ENCODE measurements around the gene ATP6V0A1. TPM values are rescaled to one million over a fixed set of nuclear protein-coding genes. Genes with fewer than 3 reads are reported as not detected.
"Not testable (repeated sequence)": the region's sequence is repeated elsewhere in the genome, so short reads cannot be mapped to it uniquely, and the experiment has no call there.

Gene ATP6V0A1
- polyA plus RNA-seq, 3 donors: 44.0 to 51.5 (median 48.6) TPM

GRCh38 chr17:42474276-42474675 is 15.6 kb downstream of the ATP6V0A1 start:
- no peak for DNase-seq (ENCODE audit: low read depth in 3 of 3, low spot score in 2 of 3)

- DNase-seq (ENCODE audit: low read depth in 3 of 3, low spot score in 2 of 3): no peak
These were observed 16.4 kb downstream of the ATP6V0A1 start for GRCh38 chr17:42475121-42475520.

GRCh38 chr17:42475835-42476234 is 17.2 kb downstream of the ATP6V0A1 start:
- no peak for DNase-seq (ENCODE audit: low read depth in 3 of 3, low spot score in 2 of 3)

GRCh38 chr17:42476411-42476810 is 17.7 kb downstream of the ATP6V0A1 start:
- no peak for DNase-seq (ENCODE audit: low read depth in 3 of 3, low spot score in 2 of 3)

- DNase-seq (ENCODE audit: low read depth in 3 of 3, low spot score in 2 of 3): no peak
These were observed 18.5 kb downstream of the ATP6V0A1 start for GRCh38 chr17:42477173-42477572.

GRCh38 chr17:42477824-42478223 is 19.1 kb downstream of the ATP6V0A1 start:
- not testable (repeated sequence) for DNase-seq (ENCODE audit: low read depth in 3 of 3, low spot score in 2 of 3)

GRCh38 chr17:42484304-42484703 is 25.6 kb downstream of the ATP6V0A1 start:
- DNase-seq (ENCODE audit: low read depth in 3 of 3, low spot score in 2 of 3): no peak

GRCh38 chr17:42485680-42486079 is 27.0 kb downstream of the ATP6V0A1 start:
- no peak for DNase-seq (ENCODE audit: low read depth in 3 of 3, low spot score in 2 of 3)

GRCh38 chr17:42488032-42488431 is 29.4 kb downstream of the ATP6V0A1 start:
- DNase-seq (ENCODE audit: low read depth in 3 of 3, low spot score in 2 of 3): no peak

- peak in 1 of 3 donors; percentile 21 for DNase-seq (ENCODE audit: low read depth in 3 of 3, low spot score in 2 of 3)
These were observed 34.6 kb downstream of the ATP6V0A1 start for GRCh38 chr17:42493319-42493718.

- DNase-seq (ENCODE audit: low read depth in 3 of 3, low spot score in 2 of 3): no peak
These were observed 36.0 kb downstream of the ATP6V0A1 start for GRCh38 chr17:42494673-42495072.

GRCh38 chr17:42498828-42499227 is 40.1 kb downstream of the ATP6V0A1 start:
- DNase-seq (ENCODE audit: low read depth in 3 of 3, low spot score in 2 of 3): no peak

GRCh38 chr17:42502091-42502490 is 43.4 kb downstream of the ATP6V0A1 start:
- DNase-seq (ENCODE audit: low read depth in 3 of 3, low spot score in 2 of 3): no peak

GRCh38 chr17:42502926-42503325 is 44.2 kb downstream of the ATP6V0A1 start:
- DNase-seq (ENCODE audit: low read depth in 3 of 3, low spot score in 2 of 3): no peak

GRCh38 chr17:42507671-42508070 is 49.0 kb downstream of the ATP6V0A1 start:
- no peak for DNase-seq (ENCODE audit: low read depth in 3 of 3, low spot score in 2 of 3)

GRCh38 chr17:42508426-42509165 is 49.9 kb downstream of the ATP6V0A1 start:
- no peak for DNase-seq (ENCODE audit: low read depth in 3 of 3, low spot score in 2 of 3)

- DNase-seq (ENCODE audit: low read depth in 3 of 3, low spot score in 2 of 3): no peak
These were observed 50.7 kb downstream of the ATP6V0A1 start for GRCh38 chr17:42509409-42509808.

- no peak for DNase-seq (ENCODE audit: low read depth in 3 of 3, low spot score in 2 of 3)
These were observed 51.2 kb downstream of the ATP6V0A1 start for GRCh38 chr17:42509841-42510240.

- DNase-seq (ENCODE audit: low read depth in 3 of 3, low spot score in 2 of 3): no peak
These were observed 53.6 kb downstream of the ATP6V0A1 start for GRCh38 chr17:42512246-42512645.

GRCh38 chr17:42512733-42513251 is 54.1 kb downstream of the ATP6V0A1 start:
- DNase-seq (ENCODE audit: low read depth in 3 of 3, low spot score in 2 of 3): no peak

- DNase-seq (ENCODE audit: low read depth in 3 of 3, low spot score in 2 of 3): no peak
These were observed 55.0 kb downstream of the ATP6V0A1 start for GRCh38 chr17:42513686-42514085.

GRCh38 chr17:42514279-42514678 is 55.6 kb downstream of the ATP6V0A1 start:
- no peak for DNase-seq (ENCODE audit: low read depth in 3 of 3, low spot score in 2 of 3)

GRCh38 chr17:42514867-42515266 is 56.2 kb downstream of the ATP6V0A1 start:
- no peak for DNase-seq (ENCODE audit: low read depth in 3 of 3, low spot score in 2 of 3)
